Stimulated activated CD4-positive, alpha-beta T cell treated with anti-CD3 and anti-CD28 coated beads, Interleukin-1b, Interleukin-23, amount 100 ng/mL, for 48 hours (primary cell): Measurements from ENCODE around the gene DIP2A.
"Not testable (repeated sequence)": the region's sequence is repeated elsewhere in the genome, so short reads cannot be mapped to it uniquely, and the experiment has no call there.

ENCODE experiments used
- DNase-seq: peaks from one replicate; pipeline ENCODE4 v3.0.0-alpha.2; 2020

The DIP2A gene

GRCh38 chr21:46425041-46425440, 33.6 kb upstream of the DIP2A start:
- no peak for DNase-seq

GRCh38 chr21:46425571-46425970, 33.1 kb upstream of the DIP2A start:
- peak; percentile 32 for DNase-seq

GRCh38 chr21:46426313-46427046, 32.2 kb upstream of the DIP2A start:
- no peak for DNase-seq

- no peak for DNase-seq
Observed at GRCh38 chr21:46427516-46427915, 31.2 kb upstream of the DIP2A start.

- DNase-seq, result no peak
Observed at GRCh38 chr21:46428286-46428685, 30.4 kb upstream of the DIP2A start.

- DNase-seq, result no peak
Observed at GRCh38 chr21:46428987-46429710, 29.5 kb upstream of the DIP2A start.

GRCh38 chr21:46429754-46430681, 28.7 kb upstream of the DIP2A start:
- DNase-seq, result no peak

GRCh38 chr21:46431448-46431847, 27.2 kb upstream of the DIP2A start:
- no peak for DNase-seq

GRCh38 chr21:46431884-46432488, 26.7 kb upstream of the DIP2A start:
- no peak for DNase-seq

- DNase-seq, result not testable (repeated sequence)
Observed at GRCh38 chr21:46433116-46433515, 25.6 kb upstream of the DIP2A start.

GRCh38 chr21:46434322-46434958, 24.3 kb upstream of the DIP2A start:
- no peak for DNase-seq

- no peak for DNase-seq
Observed at GRCh38 chr21:46435786-46436227, 22.9 kb upstream of the DIP2A start.

GRCh38 chr21:46436621-46437020, 22.1 kb upstream of the DIP2A start:
- no peak for DNase-seq

- no peak for DNase-seq
Observed at GRCh38 chr21:46437096-46437498, 21.6 kb upstream of the DIP2A start.

GRCh38 chr21:46437511-46437910, 21.2 kb upstream of the DIP2A start:
- no peak for DNase-seq

GRCh38 chr21:46438241-46438640, 20.4 kb upstream of the DIP2A start:
- no peak for DNase-seq

- DNase-seq, result no peak
Observed at GRCh38 chr21:46439906-46440305, 18.8 kb upstream of the DIP2A start.

GRCh38 chr21:46441331-46441730, 17.4 kb upstream of the DIP2A start:
- DNase-seq, result no peak

- DNase-seq, result no peak
Observed at GRCh38 chr21:46441961-46442498, 16.7 kb upstream of the DIP2A start.

GRCh38 chr21:46442938-46443337, 15.8 kb upstream of the DIP2A start:
- DNase-seq, result no peak

- no peak for DNase-seq
Observed at GRCh38 chr21:46443910-46444309, 14.8 kb upstream of the DIP2A start.

- no peak for DNase-seq
Observed at GRCh38 chr21:46448108-46448507, 10.6 kb upstream of the DIP2A start.
